PC-3 (cell line): ENCODE measurements around the gene AEBP1. TPM values are rescaled to one million over a fixed set of nuclear protein-coding genes. Genes with fewer than 3 reads are reported as not detected.
"Not testable (repeated sequence)": the region's sequence is repeated elsewhere in the genome, so short reads cannot be mapped to it uniquely, and the experiment has no call there.

Experiments used
- ATAC-seq: fragments of 200-7000 bp; cut with Tn5 transposase; 2 replicates; pipeline ENCODE4 v1.9.1; 2020; ENCODE audit warnings: mild to moderate bottlenecking, moderate library complexity
- BruUV-seq: library from RNA; stranded (reverse); fragments of 400-500 nt; replicated peaks from 2 replicates; lab custom pipeline; 2021; lab: Mats Ljungman, UMichigan
- CTCF ChIA-PET: fragments of 300-600 bp; sonication (Branson Sonifier 250); formaldehyde crosslinking; loops from one replicate; lab custom pipeline; 2022; ENCODE audit warnings: antibody characterized with exemption; lab: Charles Lee
- POLR2A ChIA-PET: fragments of 300-600 bp; sonication (Branson Sonifier 250); formaldehyde crosslinking; loops from one replicate; lab custom pipeline; 2022; ENCODE audit warnings: antibody characterized with exemption; ENCODE audit not compliant: unreplicated experiment; lab: Charles Lee
- DNase-seq: peaks from one replicate; pipeline ENCODE4 v3.0.0-alpha.2; 2015
- H2AFZ ChIP-seq: fragments of 300-600 bp; sonication (generic); 2 replicates; pipeline ENCODE4 v1.6.0; 2016; ENCODE audit warnings: antibody characterized with exemption, low read length
- H3F3A ChIP-seq: fragments of 300-600 bp; sonication (generic); one replicate; pipeline ENCODE4 v1.6.0; 2017; ENCODE audit warnings: antibody characterized with exemption, low read length, control low read depth, mild to moderate bottlenecking; ENCODE audit not compliant: unreplicated experiment
- H3K27ac ChIP-seq: fragments of 300-600 bp; sonication (generic); 2 replicates; pipeline ENCODE4 v1.5.1; 2016; ENCODE audit warnings: mild to moderate bottlenecking, low read length
- H3K27me3 ChIP-seq: fragments of 300-600 bp; sonication (generic); 2 replicates; pipeline ENCODE4 v1.6.1; 2016; ENCODE audit warnings: low read length, mixed read lengths
- H3K36me3 ChIP-seq: fragments of 300-600 bp; sonication (generic); 2 replicates; pipeline ENCODE4 v1.6.1; 2016; ENCODE audit warnings: low read depth, mixed run types, low read length, mixed read lengths
- H3K4me1 ChIP-seq: fragments of 300-600 bp; sonication (generic); 2 replicates; pipeline ENCODE4 v1.5.1; 2016; ENCODE audit warnings: low read length; ENCODE audit not compliant: insufficient read depth
- H3K4me2 ChIP-seq: fragments of 300-600 bp; sonication (generic); 2 replicates; pipeline ENCODE4 v1.6.0; 2016; ENCODE audit warnings: low read length
- H3K4me3 ChIP-seq: fragments of 300-600 bp; sonication (generic); 2 replicates; pipeline ENCODE4 v1.5.1; 2016; ENCODE audit warnings: mild to moderate bottlenecking, low read length, mixed read lengths
- H3K79me2 ChIP-seq: fragments of 300-600 bp; sonication (generic); 2 replicates; pipeline ENCODE4 v1.6.1; 2017; ENCODE audit warnings: low read length, mixed read lengths
- H3K9ac ChIP-seq: fragments of 300-600 bp; sonication (generic); 2 replicates; pipeline ENCODE4 v1.6.0; 2016; ENCODE audit warnings: mild to moderate bottlenecking, low read length
- H3K9me2 ChIP-seq: fragments of 300-600 bp; sonication (generic); replicated peaks from 2 replicates; pipeline ENCODE4 v1.6.1; 2016; ENCODE audit warnings: mixed run types, low read length, mixed read lengths
- H3K9me3 ChIP-seq: fragments of 300-600 bp; sonication (generic); 2 replicates; pipeline ENCODE4 v1.6.1; 2016; ENCODE audit warnings: low read length, mixed read lengths
- H4K20me1 ChIP-seq: fragments of 300-600 bp; sonication (generic); 2 replicates; pipeline ENCODE4 v1.6.1; 2016; ENCODE audit warnings: low read length, mixed read lengths
- EZH2 ChIP-seq: fragments of 300-600 bp; sonication (generic); IDR thresholded peaks from one replicate; pipeline ENCODE4 v1.6.1; 2017; ENCODE audit warnings: antibody characterized with exemption, mild to moderate bottlenecking, low read length; ENCODE audit not compliant: unreplicated experiment
- EZH2phosphoT487 ChIP-seq: fragments of 300-600 bp; sonication (generic); IDR thresholded peaks from 2 replicates; pipeline ENCODE4 v1.6.1; 2018; ENCODE audit warnings: mild to moderate bottlenecking, antibody characterized with exemption, low read length, borderline replicate concordance
- intact Hi-C: fragments of 100-400 bp; cut with micrococcal nuclease; formaldehyde crosslinking; loops from 2 replicates; pipeline ENCODE4 v1.9.0; 2023
- total RNA-seq: library from RNA; depleted of rRNA; stranded (reverse); fragments of >200 nt; gene quantifications from 2 replicates; pipeline ENCODE4 v1.2.3, GENCODE V29; 2014
- TF ChIP-seq, protein P1 (sequence below): fragments of 300-600 bp; sonication (generic); conservative IDR thresholded peaks from 2 replicates; pipeline ENCODE4 v1.5.1; 2017; ENCODE audit warnings: antibody characterized with exemption, low read depth, mild to moderate bottlenecking, low read length

The AEBP1 gene
- total RNA-seq, 1 experiment from 2014 or later = not detected

DNA sequence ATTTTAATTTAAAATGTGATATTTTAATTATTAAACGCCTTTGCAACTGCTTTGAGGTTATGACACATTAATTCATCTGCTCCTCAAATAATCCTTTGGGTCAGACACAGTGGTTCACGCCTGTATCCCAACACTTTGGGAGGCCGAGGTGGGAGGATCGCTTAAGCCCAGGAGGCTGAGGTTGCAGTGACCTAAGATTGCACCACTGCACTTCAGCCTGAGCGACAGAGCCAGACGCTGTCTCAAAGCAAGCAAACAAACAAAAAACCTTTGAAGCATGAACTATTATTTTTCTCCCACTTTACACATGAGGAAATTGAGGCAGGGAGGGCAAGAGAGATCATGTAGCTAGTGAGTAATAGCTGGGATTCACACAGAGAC is 20.7 kb downstream of the AEBP1 start:
- intact Hi-C loops = no loop called here
- CTCF ChIA-PET = interaction anchor here (0.6 kb wide), 1 partner anchor 29 kb away, joined by 6 read pairs; no protein-coding TSS in a partner anchor
- no TSS peak for BruUV-seq

DNA sequence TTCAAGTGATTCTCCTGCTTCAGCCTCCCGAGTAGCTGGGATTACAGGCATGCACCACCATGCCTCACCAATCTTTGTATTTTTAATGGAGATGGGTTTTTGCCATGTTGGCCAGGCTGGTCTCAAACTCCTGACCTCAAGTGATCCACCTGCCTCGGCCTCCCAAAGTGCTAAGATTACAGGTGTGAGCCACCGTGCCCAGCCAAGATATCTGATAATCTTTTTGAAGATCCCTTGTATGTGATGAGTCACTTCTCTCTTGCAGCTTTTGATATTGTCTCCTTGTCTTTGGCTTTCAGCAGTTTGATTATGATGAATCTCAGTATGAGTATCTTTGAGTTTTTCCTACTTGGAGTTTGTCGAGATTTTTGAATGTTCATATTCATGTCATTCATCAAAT is 22.4 kb downstream of the AEBP1 start:
- BruUV-seq, H3F3A ChIP-seq, H4K20me1 ChIP-seq, H3K27ac ChIP-seq, CTCF ChIA-PET, intact Hi-C loops, H3K9me2 ChIP-seq, H3K36me3 ChIP-seq, H3K27me3 ChIP-seq, POLR2A ChIA-PET, H3K9ac ChIP-seq, H3K4me3 ChIP-seq, H3K9me3 ChIP-seq, H3K4me2 ChIP-seq, H2AFZ ChIP-seq, ATAC-seq, DNase-seq: not testable (repeated sequence)
- peaks cover 19% of the 10 kb centered on the region for H3K4me1 ChIP-seq
- peaks cover 16% of the 10 kb centered on the region for H3K79me2 ChIP-seq

More for the DNA sequence above, 20.7 kb downstream of the AEBP1 start:
- ATAC-seq = no peak
- POLR2A ChIA-PET = no interaction called here
- Histone ChIP-seq H3K27ac (no peak overlapping the region), H4K20me1 (no peaks in the 10 kb centered on the region), H3K9ac (no peak overlapping the region), H3K36me3 (peaks cover 15% of the 10 kb centered on the region; the same call in 1 of the 2 replicates), H3K4me3 (no peak overlapping the region), H3K79me2 (peaks cover 33% of the 10 kb centered on the region), H3K9me3 (no peaks in the 10 kb centered on the region), H3K4me2 (no peak overlapping the region), H3K27me3 (no peaks in the 10 kb centered on the region), H3K4me1 (peaks cover 20% of the 10 kb centered on the region), H3K9me2 (no peaks in the 10 kb centered on the region), H3F3A (no peaks in the 10 kb centered on the region), H2AFZ (no peak overlapping the region)
- TF ChIP-seq EZH2 (no peak), EZH2phosphoT487 (no peak)
- TF ChIP-seq, protein P1, sequence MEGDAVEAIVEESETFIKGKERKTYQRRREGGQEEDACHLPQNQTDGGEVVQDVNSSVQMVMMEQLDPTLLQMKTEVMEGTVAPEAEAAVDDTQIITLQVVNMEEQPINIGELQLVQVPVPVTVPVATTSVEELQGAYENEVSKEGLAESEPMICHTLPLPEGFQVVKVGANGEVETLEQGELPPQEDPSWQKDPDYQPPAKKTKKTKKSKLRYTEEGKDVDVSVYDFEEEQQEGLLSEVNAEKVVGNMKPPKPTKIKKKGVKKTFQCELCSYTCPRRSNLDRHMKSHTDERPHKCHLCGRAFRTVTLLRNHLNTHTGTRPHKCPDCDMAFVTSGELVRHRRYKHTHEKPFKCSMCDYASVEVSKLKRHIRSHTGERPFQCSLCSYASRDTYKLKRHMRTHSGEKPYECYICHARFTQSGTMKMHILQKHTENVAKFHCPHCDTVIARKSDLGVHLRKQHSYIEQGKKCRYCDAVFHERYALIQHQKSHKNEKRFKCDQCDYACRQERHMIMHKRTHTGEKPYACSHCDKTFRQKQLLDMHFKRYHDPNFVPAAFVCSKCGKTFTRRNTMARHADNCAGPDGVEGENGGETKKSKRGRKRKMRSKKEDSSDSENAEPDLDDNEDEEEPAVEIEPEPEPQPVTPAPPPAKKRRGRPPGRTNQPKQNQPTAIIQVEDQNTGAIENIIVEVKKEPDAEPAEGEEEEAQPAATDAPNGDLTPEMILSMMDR = no peak
- no peak for DNase-seq

DNA sequence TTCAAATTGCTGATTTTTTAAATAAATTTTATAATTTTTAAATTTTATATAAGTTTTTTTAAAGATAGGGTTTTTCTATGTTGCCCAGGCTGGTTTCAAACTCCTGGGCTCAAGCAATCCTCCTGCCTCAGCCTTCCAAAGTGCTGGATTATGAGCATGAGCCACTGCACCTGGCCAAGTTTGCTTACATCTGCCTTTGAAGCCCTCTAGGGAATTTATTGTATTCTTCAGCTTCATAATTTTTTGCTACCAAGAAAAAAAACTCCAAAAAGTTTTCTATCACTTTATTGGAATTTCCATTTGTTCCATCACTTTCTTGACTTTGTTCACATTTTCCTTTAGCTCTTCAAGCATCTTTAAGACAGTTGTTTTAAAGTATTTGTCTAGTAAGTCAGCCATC is 23.0 kb downstream of the AEBP1 start:
- no peaks in the 10 kb centered on the region for H3K9me3 ChIP-seq
- ATAC-seq (no peak), DNase-seq (no peak)
- no peaks in the 10 kb centered on the region for H3K9me2 ChIP-seq
- H2AFZ ChIP-seq = no peak overlapping the region
- TF ChIP-seq EZH2 (no peak), EZH2phosphoT487 (no peak)
- TF ChIP-seq, protein P1 = no peak
- H3F3A ChIP-seq = no peaks in the 10 kb centered on the region
- no peak overlapping the region for H3K4me3 ChIP-seq
- peaks cover 13% of the 10 kb centered on the region for H3K4me1 ChIP-seq
- H3K36me3 ChIP-seq = no peaks in the 10 kb centered on the region
- H3K27ac ChIP-seq = no peak overlapping the region
- H3K79me2 ChIP-seq = peaks cover 10% of the 10 kb centered on the region
- no peaks in the 10 kb centered on the region for H3K27me3 ChIP-seq
- H3K4me2 ChIP-seq = no peak overlapping the region
- no TSS peak for BruUV-seq
- ChIA-PET CTCF (no interaction called here), POLR2A (interaction anchor here (0.6 kb wide), 1 partner anchor 189 kb away, joined by 4 read pairs; no protein-coding TSS in a partner anchor)
- intact Hi-C loops = no loop called here
- H4K20me1 ChIP-seq = no peaks in the 10 kb centered on the region
- H3K9ac ChIP-seq = no peak overlapping the region
